Esophagus squamous epithelium (tissue), 4 donors: ENCODE data around the gene ILKAP.

ENCODE experiments used
- POLR2A ChIP-seq, 4 donors: fragments of 450-650 bp; IDR thresholded peaks; one replicate each; pipeline ENCODE4 v1.6.1; 2017; ENCODE audit warnings: antibody characterized with exemption in 4 of 4, mild to moderate bottlenecking in 4 of 4, moderate library complexity in 3 of 4
- TF ChIP-seq, protein P1 (sequence below), 6 experiments: fragments of 450-650 bp in 4 of 6; fragments of 200-600 bp in 2 of 6; sonication (generic) in 2 of 6; IDR thresholded peaks; one replicate each; pipeline ENCODE4 v1.5.1; 2016 to 2019; ENCODE audit warnings: antibody characterized with exemption in 6 of 6, mild to moderate bottlenecking in 4 of 6, moderate library complexity in 4 of 6

DNA sequence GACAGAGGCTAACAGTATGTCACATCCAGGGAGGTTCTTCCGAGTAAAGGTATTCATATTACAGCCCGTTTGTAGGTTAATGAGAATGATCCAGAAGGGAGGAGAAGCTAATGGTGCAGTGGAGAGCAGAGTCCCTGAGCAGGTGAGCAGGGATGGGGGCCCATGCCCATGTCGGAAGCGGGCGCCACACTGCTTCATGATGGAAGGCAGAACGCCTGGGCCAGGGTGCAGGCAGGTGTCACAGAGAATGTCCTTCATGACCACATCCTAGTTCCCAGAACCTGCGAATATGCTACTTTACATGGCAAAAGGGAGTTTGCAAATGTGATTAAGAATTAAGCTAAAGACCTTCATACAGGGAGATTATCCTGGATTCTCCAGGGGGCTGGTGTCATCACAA lies 32.4 kb upstream of the ILKAP start:
- TF ChIP-seq, protein P1, sequence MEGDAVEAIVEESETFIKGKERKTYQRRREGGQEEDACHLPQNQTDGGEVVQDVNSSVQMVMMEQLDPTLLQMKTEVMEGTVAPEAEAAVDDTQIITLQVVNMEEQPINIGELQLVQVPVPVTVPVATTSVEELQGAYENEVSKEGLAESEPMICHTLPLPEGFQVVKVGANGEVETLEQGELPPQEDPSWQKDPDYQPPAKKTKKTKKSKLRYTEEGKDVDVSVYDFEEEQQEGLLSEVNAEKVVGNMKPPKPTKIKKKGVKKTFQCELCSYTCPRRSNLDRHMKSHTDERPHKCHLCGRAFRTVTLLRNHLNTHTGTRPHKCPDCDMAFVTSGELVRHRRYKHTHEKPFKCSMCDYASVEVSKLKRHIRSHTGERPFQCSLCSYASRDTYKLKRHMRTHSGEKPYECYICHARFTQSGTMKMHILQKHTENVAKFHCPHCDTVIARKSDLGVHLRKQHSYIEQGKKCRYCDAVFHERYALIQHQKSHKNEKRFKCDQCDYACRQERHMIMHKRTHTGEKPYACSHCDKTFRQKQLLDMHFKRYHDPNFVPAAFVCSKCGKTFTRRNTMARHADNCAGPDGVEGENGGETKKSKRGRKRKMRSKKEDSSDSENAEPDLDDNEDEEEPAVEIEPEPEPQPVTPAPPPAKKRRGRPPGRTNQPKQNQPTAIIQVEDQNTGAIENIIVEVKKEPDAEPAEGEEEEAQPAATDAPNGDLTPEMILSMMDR (IDR thresholded peaks at IDR 0.05) = no peak
- no peak for TF ChIP-seq POLR2A (IDR thresholded peaks at IDR 0.05)
